GM19395 (cell line): ENCODE data around the gene KDM6B.
"Not testable (repeated sequence)": the region's sequence is repeated elsewhere in the genome, so short reads cannot be mapped to it uniquely, and the experiment has no call there.

Source experiments
- ATAC-seq: cut with Tn5 transposase; IDR thresholded peaks from one replicate; pipeline ENCODE4 v1.9.1; 2021; ENCODE audit warnings: mild to moderate bottlenecking, moderate library complexity; ENCODE audit not compliant: unreplicated experiment

The KDM6B gene

GRCh38 chr17:7850701-7851437, 16.9 kb downstream of the KDM6B start:
- ATAC-seq: no peak

DNA sequence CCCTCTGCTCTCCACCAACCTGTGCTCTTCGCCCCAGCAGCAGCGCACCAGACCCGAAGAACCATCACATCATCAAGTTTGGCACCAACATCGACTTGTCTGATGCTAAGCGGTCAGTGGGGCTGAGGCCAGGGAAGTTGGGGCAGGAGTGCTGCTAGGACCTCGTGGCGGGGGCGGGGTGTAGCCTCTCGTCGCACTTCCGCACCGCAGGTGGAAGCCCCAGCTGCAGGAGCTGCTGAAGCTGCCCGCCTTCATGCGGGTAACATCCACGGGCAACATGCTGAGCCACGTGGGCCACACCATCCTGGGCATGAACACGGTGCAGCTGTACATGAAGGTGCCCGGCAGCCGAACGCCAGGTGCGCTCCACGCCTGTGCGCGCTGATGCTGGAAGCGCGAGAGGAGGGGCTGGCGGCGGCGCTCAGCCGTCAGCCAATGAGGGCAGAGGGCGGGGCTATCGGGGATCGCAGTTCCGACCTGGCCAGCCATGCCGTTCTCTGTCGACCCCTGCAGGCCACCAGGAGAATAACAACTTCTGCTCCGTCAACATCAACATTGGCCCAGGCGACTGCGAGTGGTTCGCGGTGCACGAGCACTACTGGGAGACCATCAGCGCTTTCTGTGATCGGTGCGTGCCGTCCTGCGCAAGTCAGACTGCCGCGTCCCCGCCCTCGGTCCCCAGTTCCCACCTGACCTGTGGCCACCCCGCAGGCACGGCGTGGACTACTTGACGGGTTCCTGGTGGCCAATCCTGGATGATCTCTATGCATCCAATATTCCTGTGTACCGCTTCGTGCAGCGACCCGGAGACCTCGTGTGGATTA, 17.6 kb downstream of the KDM6B start:
- ATAC-seq: peak; percentile 75

- no peak for ATAC-seq
Observed at GRCh38 chr17:7852262-7852670, 18.2 kb downstream of the KDM6B start.

GRCh38 chr17:7852919-7853690, 19.1 kb downstream of the KDM6B start:
- no peak for ATAC-seq

- no peak for ATAC-seq
Observed at GRCh38 chr17:7853691-7854038, 19.6 kb downstream of the KDM6B start.

DNA sequence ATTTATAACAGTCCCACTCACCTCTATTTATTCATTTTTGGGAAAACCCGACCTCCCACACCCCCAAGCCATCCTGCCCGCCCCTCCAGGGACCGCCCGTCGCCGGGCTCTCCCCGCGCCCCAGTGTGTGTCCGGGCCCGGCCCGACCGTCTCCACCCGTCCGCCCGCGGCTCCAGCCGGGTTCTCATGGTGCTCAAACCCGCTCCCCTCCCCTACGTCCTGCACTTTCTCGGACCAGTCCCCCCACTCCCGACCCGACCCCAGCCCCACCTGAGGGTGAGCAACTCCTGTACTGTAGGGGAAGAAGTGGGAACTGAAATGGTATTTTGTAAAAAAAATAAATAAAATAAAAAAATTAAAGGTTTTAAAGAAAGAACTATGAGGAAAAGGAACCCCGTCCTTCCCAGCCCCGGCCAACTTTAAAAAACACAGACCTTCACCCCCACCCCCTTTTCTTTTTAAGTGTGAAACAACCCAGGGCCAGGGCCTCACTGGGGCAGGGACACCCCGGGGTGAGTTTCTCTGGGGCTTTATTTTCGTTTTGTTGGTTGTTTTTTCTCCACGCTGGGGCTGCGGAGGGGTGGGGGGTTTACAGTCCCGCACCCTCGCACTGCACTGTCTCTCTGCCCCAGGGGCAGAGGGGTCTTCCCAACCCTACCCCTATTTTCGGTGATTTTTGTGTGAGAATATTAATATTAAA, 20.2 kb downstream of the KDM6B start:
- no peak for ATAC-seq

GRCh38 chr17:7854851-7855659, 21.0 kb downstream of the KDM6B start, which contains the start of gene TMEM88:
TMEM88 (plus strand) TSS chr17:7855066; CDS start chr17:7855075, 9 bp downstream.
- ATAC-seq: no peak

GRCh38 chr17:7855660-7856010, 21.6 kb downstream of the KDM6B start:
- no peak for ATAC-seq

DNA sequence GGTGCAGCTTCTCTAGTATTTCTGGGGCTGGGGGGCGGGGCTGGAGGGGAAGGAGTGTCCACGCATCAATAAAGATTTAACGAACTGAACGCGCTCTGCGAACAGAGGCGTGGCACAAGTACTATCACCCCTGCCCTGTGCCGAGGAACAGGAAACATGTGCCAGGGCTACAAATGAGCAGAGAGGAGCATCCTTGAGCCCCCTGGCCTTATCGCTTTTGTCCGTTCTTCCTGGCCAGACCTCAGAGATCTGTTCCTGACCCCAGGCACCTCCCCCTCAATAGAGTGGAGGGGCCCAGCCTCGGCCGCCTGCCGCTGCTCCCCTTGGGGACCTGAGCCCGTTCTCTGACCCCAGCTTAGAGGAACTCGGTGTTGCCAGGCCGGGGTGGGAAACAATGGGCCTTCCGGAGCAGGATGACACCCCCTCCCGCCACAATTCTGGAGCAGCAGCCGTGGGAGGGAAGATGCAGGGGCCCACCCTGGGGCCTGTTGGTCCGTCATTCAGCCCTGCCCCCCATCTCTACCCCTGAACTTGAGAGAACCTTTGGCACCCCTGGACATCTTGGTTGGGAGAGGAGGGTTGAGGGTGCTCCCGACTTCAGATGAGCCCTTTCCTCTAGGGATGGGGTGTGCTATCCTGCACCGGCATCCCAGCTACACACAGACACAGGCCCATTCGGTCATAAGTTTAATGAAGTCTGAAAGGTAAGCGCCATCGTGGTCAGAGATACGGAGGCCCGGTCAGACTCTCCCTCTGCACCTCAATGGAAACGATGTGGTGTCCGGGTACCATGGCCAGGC, 22.2 kb downstream of the KDM6B start:
- no peak for ATAC-seq

DNA sequence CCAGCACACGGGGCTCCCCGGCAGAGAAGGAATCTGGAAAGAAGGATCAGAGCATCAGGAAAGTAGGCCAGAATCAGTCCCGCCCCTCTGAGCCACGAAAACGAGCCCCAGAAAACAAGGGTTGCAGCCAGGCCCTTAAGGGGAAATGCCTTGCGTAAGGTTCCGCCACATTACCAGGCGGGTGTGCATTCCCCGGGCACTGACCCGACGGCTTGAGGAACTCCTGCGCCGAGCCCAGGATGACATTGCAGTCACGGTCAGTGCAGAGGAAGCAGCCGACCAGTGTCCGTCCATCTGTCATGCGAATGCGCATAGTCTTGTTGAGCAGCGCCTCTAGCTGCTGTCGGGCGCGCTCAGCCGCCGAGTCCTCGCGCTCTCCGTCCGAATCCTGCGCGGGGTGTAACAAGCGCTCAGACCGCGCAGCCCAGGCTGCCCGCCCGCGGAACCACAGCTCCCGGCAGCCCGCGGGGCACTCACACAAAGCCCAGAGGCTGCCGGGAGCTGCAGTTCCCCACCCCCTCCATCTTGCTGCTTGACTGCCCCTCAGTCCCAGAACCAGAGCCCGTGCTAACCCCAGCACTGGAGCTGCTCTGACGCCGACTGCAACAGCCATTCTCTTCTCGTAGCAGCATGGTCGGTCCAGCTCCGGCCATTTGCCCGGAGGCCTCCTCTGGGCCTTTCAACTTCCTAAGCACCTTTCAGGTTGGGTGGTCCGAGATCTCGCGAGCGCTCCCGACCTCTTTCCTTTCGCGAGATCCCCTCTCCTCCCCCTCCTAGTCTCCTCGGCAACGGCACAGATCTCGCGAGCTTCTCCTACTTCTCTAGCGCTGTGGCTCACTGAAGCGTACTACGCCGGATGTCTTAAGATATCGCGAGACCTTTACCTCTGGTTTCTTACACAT, 23.0 kb downstream of the KDM6B start, which contains the start of gene NAA38:
NAA38 (minus strand) TSS at position 749 of the 902 bp plus-strand sequence; CDS start at position 653, 96 bp downstream.
- peak; percentile 76 for ATAC-seq

DNA sequence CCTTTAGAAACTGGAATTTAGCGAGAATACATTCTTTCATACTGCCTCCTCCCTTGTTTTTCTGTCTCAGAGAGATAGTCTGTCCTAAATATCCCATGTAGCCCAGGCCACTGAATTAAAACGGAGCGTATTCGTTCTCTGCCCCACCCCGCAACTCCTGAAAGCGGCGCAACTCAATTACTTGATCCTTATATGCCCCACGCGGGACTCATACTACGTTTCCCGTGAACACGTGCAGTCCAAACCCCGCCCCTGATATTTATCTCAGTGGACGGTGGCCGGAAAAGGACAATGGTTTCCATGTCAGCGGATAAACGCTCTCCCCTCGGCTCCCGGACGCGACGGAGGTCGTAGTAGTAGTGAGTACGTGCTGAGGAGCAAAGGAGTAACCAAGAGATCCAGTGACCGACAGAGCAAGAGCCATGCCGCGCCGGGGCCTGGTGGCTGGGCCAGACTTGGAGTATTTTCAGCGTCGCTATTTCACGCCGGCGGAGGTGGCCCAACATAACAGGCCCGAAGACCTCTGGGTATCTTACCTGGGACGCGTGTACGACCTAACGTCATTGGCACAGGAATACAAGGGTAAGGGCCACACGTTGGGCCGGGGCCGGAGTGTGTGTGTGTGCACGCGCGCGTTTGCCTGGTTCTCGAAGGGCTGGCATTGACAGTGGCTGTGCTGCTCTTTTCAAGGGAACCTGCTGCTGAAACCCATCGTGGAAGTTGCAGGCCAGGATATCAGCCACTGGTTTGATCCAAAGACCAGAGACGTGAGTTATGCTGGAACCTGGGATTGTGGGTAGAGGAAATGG, 23.9 kb downstream of the KDM6B start, which contains the start of gene CYB5D1:
CYB5D1 (plus strand) TSS at position 291 of the 809 bp plus-strand sequence; CDS start at position 423, 132 bp downstream.
- ATAC-seq: peak; percentile 49

GRCh38 chr17:7858522-7858810, 24.4 kb downstream of the KDM6B start:
- no peak for ATAC-seq

DNA sequence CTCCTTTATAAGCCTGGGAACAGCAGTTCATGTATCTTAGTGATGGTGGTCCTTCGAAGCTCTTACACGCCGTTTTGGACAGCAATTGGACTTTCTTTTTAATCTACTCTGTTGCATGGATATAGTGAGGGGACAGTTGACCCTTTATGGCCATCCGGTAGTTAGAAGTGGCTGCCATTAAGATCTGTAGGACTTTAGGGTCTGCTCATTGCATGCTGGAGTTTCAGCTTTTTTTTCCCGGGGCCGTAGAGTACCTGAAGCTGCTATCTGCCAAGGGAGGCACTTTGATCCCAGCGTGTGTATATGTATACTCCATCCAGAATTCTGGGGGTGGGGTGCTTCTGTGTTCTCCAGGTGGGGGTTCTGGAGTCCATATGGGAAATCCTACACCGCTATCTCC, 25.0 kb downstream of the KDM6B start:
- ATAC-seq: no peak

GRCh38 chr17:7862692-7863437, 28.8 kb downstream of the KDM6B start:
- no peak for ATAC-seq

DNA sequence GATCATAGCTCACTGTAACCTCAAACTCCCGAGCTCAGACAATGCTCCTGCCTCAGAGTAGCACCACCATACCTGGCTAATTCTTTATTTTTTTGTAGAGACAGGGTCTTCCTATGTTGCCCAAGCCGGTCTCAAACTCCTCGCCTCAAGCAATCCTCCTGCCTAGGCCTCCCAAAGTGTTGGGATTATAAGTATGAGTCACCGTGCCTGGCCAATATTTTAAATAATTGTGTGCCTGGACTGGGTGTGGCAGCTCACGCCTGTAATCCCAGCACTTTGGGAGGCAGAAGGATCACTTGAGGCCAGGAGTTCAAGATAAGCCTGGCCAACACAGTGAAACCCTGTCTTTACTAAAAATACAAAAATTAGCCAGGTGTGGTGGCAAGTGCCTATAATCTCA, 30.4 kb downstream of the KDM6B start:
- ATAC-seq: not testable (repeated sequence)

- ATAC-seq: no peak
Observed at GRCh38 chr17:7864995-7865650, 31.1 kb downstream of the KDM6B start.
